GM12801 (cell line): ENCODE measurements around the gene CCN5.

Source experiments
- TF ChIP-seq, protein P1 (sequence below): IDR thresholded peaks from one replicate; pipeline ENCODE4 v1.5.1; 2011; ENCODE audit warnings: control low read depth; ENCODE audit not compliant: insufficient read length; ENCODE audit errors: extremely low read depth

CCN5 gene

DNA sequence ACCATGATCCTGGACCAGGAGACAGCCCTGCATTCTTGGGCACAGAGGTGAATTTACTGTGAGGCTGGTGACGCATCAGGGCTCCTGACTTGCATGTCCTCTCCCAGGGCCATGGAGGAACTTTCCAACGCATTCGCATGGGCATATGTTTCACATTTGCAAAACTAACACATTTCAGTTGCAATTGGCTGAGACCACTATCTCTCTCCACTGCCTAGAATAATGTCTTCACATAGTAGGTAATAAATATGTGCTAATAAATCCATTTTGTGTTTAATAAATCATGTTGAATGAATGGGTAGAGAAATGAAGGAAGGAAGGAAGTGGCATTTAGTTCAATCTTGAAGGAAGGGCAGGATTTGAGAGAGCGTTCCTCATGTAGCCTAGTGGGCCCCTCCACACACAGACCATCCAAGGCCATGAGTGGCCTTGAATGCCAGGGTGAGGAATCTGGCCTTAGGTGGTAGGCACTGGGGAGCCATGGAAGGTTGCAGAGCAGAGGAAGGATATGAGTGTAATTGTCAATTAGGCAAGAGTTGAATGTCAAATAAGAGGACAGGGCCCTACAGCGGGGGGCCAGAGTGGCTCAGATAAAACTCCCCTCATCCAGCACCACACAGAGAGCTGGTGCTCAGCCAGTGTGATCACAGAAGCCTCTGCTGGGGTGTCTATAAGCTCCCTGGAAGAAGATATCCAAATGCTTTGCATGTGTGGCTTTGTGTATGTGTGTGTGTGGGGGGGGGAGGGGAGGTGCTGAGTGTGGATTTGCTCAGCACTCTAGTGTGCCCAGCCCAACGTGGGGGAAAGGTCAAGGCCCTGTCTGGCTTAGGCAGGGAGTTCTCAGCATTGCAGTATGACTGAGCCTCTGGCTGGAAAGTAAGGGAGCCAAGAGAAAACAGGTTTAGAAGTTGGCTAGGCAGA is 30.9 kb upstream of the CCN5 start:
- TF ChIP-seq, protein P1, sequence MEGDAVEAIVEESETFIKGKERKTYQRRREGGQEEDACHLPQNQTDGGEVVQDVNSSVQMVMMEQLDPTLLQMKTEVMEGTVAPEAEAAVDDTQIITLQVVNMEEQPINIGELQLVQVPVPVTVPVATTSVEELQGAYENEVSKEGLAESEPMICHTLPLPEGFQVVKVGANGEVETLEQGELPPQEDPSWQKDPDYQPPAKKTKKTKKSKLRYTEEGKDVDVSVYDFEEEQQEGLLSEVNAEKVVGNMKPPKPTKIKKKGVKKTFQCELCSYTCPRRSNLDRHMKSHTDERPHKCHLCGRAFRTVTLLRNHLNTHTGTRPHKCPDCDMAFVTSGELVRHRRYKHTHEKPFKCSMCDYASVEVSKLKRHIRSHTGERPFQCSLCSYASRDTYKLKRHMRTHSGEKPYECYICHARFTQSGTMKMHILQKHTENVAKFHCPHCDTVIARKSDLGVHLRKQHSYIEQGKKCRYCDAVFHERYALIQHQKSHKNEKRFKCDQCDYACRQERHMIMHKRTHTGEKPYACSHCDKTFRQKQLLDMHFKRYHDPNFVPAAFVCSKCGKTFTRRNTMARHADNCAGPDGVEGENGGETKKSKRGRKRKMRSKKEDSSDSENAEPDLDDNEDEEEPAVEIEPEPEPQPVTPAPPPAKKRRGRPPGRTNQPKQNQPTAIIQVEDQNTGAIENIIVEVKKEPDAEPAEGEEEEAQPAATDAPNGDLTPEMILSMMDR: no peak

DNA sequence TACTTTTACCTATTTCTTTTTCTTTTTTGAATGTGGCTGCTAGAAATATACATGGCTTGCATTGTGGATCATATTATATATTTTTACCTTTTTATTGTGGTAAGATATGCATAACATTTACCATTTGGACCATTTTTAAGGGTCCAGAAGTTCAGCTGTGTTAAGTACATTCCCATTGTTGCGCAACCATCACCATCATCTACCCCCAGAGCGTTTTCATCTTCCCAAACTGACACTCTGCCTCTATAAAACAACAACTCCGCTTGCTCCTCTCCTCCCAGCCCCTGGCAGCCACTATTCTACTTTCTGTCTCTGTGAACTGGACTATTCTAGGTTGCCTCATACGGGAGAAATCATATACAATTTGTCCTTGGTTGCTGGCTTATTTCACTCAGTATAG is 28.2 kb upstream of the CCN5 start:
- TF ChIP-seq, protein P1: no peak

DNA sequence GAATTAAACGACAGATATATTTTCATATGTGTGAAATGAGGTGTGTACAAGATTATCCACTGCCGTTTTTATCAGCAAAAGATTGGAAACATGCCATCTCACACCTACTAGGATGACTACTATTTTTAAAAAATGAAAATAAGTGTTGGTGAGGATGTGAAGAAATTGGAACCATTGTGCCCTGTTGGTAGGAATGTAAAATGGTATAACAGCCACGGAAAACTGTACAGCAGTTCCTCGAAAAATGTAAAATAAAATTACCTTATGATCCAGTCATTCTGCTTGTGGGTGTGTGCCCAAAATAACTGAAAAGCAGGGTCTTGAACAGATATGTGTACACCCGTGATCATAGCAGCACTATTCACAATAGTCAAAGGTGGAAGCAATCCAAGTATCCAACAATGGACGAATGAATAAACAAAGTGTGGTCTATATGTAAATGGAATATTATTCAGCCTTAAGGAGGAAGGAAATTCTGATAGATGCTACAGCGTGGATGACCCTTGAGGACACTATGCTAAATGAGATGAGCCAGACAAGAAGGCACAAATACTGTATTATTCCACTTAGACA is 27.0 kb upstream of the CCN5 start:
- TF ChIP-seq, protein P1: no peak

- TF ChIP-seq, protein P1: no peak
Observed at GRCh38 chr20:44689809-44690208, 25.4 kb upstream of the CCN5 start.

DNA sequence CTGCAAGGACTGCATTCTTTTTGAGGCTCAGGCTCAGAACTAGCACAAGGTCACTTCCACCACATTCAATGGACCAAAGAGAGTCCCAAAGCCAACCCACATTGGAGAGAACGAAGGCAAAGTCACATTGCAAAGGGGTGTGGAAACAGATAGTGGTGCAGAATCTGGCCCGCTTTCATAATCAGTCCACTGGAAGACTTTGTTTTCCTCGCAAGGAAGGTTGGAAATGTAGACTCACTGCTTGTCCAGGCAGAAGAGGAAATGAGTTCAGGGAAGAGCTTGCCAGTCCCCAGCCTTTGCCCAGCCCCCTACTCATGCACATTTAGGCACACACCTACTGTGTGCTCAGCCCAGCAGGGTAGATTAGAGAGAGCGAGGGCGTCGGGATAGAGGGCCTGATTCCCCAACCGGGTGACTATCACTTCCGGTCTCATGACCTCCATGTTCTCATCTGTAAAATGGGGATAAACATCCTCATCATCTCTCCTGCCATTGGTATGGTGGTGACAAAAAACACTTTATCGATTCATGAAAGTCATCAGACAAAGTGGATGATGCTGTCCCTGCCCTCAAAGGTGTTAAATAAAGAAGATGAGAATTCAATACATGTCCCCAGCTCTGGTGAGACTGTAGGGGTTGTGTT is 24.3 kb upstream of the CCN5 start:
- TF ChIP-seq, protein P1: no peak

- TF ChIP-seq, protein P1: no peak
Observed at GRCh38 chr20:44691424-44692423, 23.4 kb upstream of the CCN5 start.
